Esophagus squamous epithelium (tissue), 5 donors: ENCODE measurements around the gene SLC43A3. TPM values are rescaled to one million over a fixed set of nuclear protein-coding genes. Genes with fewer than 3 reads are reported as not detected.

Experiments
- DNase-seq: peaks from one replicate; lab custom pipeline; 2025; lab: John Stamatoyannopoulos, UW
- H3K27ac ChIP-seq, 4 donors: fragments of 200-600 bp; sonication (generic); one replicate each; pipeline ENCODE4 v1.5.1; 2016 to 2019; ENCODE audit warnings: mild to moderate bottlenecking in 1 of 4
- H3K27me3 ChIP-seq, 4 donors: fragments of 200-600 bp; sonication (generic); 1 replicate in 3 of 4; 2 replicates in 1 of 4; pipeline versions ENCODE4 v1.5.1 to v1.6.0; 2017 to 2021; ENCODE audit warnings: antibody characterized with exemption in 1 of 4
- H3K36me3 ChIP-seq, 3 donors: fragments of 200-600 bp; sonication (generic); one replicate each; pipeline ENCODE4 v1.5.1; 2016 to 2019
- H3K4me1 ChIP-seq, 3 donors: fragments of 200-600 bp; sonication (generic); one replicate each; pipeline ENCODE4 v1.5.1; 2017 to 2019
- H3K4me3 ChIP-seq, 4 donors: fragments of 200-600 bp; sonication (generic); 1 replicate in 3 of 4; 2 replicates in 1 of 4; pipeline ENCODE4 v1.5.1; 2016 to 2019; ENCODE audit warnings: mild to moderate bottlenecking in 2 of 4, moderate library complexity in 1 of 4
- H3K9me3 ChIP-seq, 3 donors: fragments of 200-600 bp; sonication (generic); one replicate each; pipeline ENCODE4 v1.5.1; 2016 to 2019
- CTCF ChIP-seq, 6 experiments: fragments of 450-650 bp in 4 of 6; fragments of 200-600 bp in 2 of 6; sonication (generic) in 2 of 6; IDR thresholded peaks; one replicate each; pipeline ENCODE4 v1.5.1; 2016 to 2019; ENCODE audit warnings: antibody characterized with exemption in 6 of 6, mild to moderate bottlenecking in 4 of 6, moderate library complexity in 4 of 6
- POLR2A ChIP-seq, 4 donors: fragments of 450-650 bp; IDR thresholded peaks; one replicate each; pipeline ENCODE4 v1.6.1; 2017; ENCODE audit warnings: antibody characterized with exemption in 4 of 4, mild to moderate bottlenecking in 4 of 4, moderate library complexity in 3 of 4
- WGBS, 2 donors: methylation state at CpG; one replicate each; pipeline ENCODE4 v1.1.5; 2018; 5-methylcytosine and 5-hydroxymethylcytosine counted together
- intact Hi-C: fragments of 100-400 bp; cut with DNase I; formaldehyde crosslinking; loops from one replicate; pipeline ENCODE4 v1.15.0; 2022
- total RNA-seq, 4 donors: library from RNA; depleted of rRNA; stranded (reverse); fragments of >200 nt; gene quantifications; one replicate each; pipeline ENCODE4 v1.1.0, GENCODE V29; 2016
- donor health status: DM: yes; HTN: yes; CAD: no.

Gene SLC43A3
- total RNA-seq, 4 donors from 2014 or later: 54.1 to 90.9 (median 75.6) TPM

GRCh38 chr11:57462597-57462996 lies 35.7 kb upstream of the SLC43A3 start:
- H3K4me1 ChIP-seq: peaks cover 30 to 38% (median 33%) of the 10 kb centered on the region in 3 donors
- no peak overlapping the region for H3K4me3 ChIP-seq
- H3K36me3 ChIP-seq: no peaks in the 10 kb centered on the region
- 70 to 100% methylated on average over 1 to 2 of the region's 3 CpGs for WGBS, 2 donors
- H3K9me3 ChIP-seq: no peaks in the 10 kb centered on the region
- H3K27me3 ChIP-seq: peaks cover 0 to 61% (median 3%) of the 10 kb centered on the region in 4 donors
- TF ChIP-seq POLR2A (IDR thresholded peaks at IDR 0.05) (no peak), CTCF (IDR thresholded peaks at IDR 0.05) (no peak)
- no peak for DNase-seq
- H3K27ac ChIP-seq: no peak overlapping the region
- intact Hi-C loops: no loop called here

- 84% methylated on average over 14 of the region's 16 CpGs for WGBS, 2 donors
- TF ChIP-seq CTCF (IDR thresholded peaks at IDR 0.05) (no peak), POLR2A (IDR thresholded peaks at IDR 0.05) (no peak)
- Histone ChIP-seq H3K9me3 (no peaks in the 10 kb centered on the region), H3K4me3 (no peak overlapping the region), H3K27ac (no peak overlapping the region), H3K4me1 (peaks cover 36 to 44% (median 39%) of the 10 kb centered on the region in 3 donors), H3K27me3 (peaks cover 0 to 67% (median 3%) of the 10 kb centered on the region in 4 donors), H3K36me3 (no peaks in the 10 kb centered on the region)
- intact Hi-C loops: no loop called here
- DNase-seq: no peak
Observed at GRCh38 chr11:57461841-57462489, 35.0 kb upstream of the SLC43A3 start.

GRCh38 chr11:57460758-57461749 lies 34.1 kb upstream of the SLC43A3 start:
- WGBS, 2 donors: 79 to 88% methylated on average over 3 of the region's 50 CpGs
- TF ChIP-seq POLR2A (IDR thresholded peaks at IDR 0.05) (no peak), CTCF (IDR thresholded peaks at IDR 0.05) (no peak)
- no peaks in the 10 kb centered on the region for H3K36me3 ChIP-seq
- H3K27me3 ChIP-seq: peaks cover 0 to 70% (median 3%) of the 10 kb centered on the region in 4 donors
- H3K4me1 ChIP-seq: peaks cover 37 to 46% (median 40%) of the 10 kb centered on the region in 3 donors
- no peaks in the 10 kb centered on the region for H3K9me3 ChIP-seq
- DNase-seq: no peak
- no peak overlapping the region for H3K27ac ChIP-seq
- H3K4me3 ChIP-seq: peak overlapping the region; percentile 33 to 72 (median 44)
- intact Hi-C loops: no loop called here

- no peak within 1 kb of the TSS for H3K27ac ChIP-seq
- DNase-seq: no peak
Observed at GRCh38 chr11:57460022-57460757, 33.3 kb upstream of the SLC43A3 start, which contains the start of gene RTN4RL2. RTN4RL2 (plus strand) TSS chr11:57460528; CDS start chr11:57460866, 338 bp downstream.

More at GRCh38 chr11:57460022-57460757, 33.3 kb upstream of the SLC43A3 start, which contains the start of gene RTN4RL2:
- Histone ChIP-seq H3K27me3 (peaks cover 0 to 70% (median 3%) of the 10 kb centered on the region in 4 donors), H3K4me1 (peaks cover 37 to 46% (median 40%) of the 10 kb centered on the region in 3 donors), H3K36me3 (no peaks in the 10 kb centered on the region), H3K9me3 (no peaks in the 10 kb centered on the region), H3K4me3 (peak within 1 kb of the TSS; percentile 33 to 72 (median 44))
- intact Hi-C loops: no loop called here
- peak in 2 of 6 experiments; percentile 35 to 36 for TF ChIP-seq CTCF (IDR thresholded peaks at IDR 0.05)
- no peak for TF ChIP-seq POLR2A (IDR thresholded peaks at IDR 0.05)
- 0% methylated on average over 7 to 9 of the region's 66 CpGs for WGBS, 2 donors
